Endothelial cell (in vitro differentiated cells): ENCODE measurements around the gene KCNIP4. TPM values are rescaled to one million over a fixed set of nuclear protein-coding genes. Genes with fewer than 3 reads are reported as not detected.
"Not testable (repeated sequence)": the region's sequence is repeated elsewhere in the genome, so short reads cannot be mapped to it uniquely, and the experiment has no call there.

ENCODE experiments used
- DNase-seq: peaks from one replicate; pipeline ENCODE4 v3.0.0; 2021; ENCODE audit warnings: low spot score
- H3K27ac Mint-ChIP-seq: one replicate; pipeline ENCODE4 v1.8.0; 2021; ENCODE audit warnings: mixed read lengths, inconsistent platforms; ENCODE audit not compliant: unreplicated experiment
- H3K27me3 Mint-ChIP-seq: one replicate; pipeline ENCODE4 v1.8.0; 2021; ENCODE audit warnings: mild to moderate bottlenecking, moderate library complexity, mixed read lengths, inconsistent platforms; ENCODE audit not compliant: unreplicated experiment
- H3K36me3 Mint-ChIP-seq: one replicate; pipeline ENCODE4 v1.8.0; 2021; ENCODE audit warnings: mild to moderate bottlenecking, low read depth, mixed read lengths, inconsistent platforms; ENCODE audit not compliant: unreplicated experiment
- H3K4me1 Mint-ChIP-seq: one replicate; pipeline ENCODE4 v1.8.0; 2021; ENCODE audit warnings: mild to moderate bottlenecking, mixed read lengths, inconsistent platforms; ENCODE audit not compliant: unreplicated experiment
- H3K4me3 Mint-ChIP-seq: one replicate; pipeline ENCODE4 v1.8.0; 2021; ENCODE audit warnings: mild to moderate bottlenecking, mixed read lengths, inconsistent platforms; ENCODE audit not compliant: unreplicated experiment
- H3K9me3 Mint-ChIP-seq: one replicate; pipeline ENCODE4 v1.8.0; 2021; ENCODE audit warnings: mixed read lengths, inconsistent platforms; ENCODE audit not compliant: unreplicated experiment
- CTCF ChIP-seq: fragments of 200-600 bp; sonication (generic); IDR thresholded peaks from one replicate; pipeline ENCODE4 v1.5.0; 2021; ENCODE audit warnings: antibody characterized with exemption; ENCODE audit not compliant: unreplicated experiment
- total RNA-seq: library from RNA; stranded (reverse); fragmentation: NEBNext Ultra II Directional; extraction: Animal tissue kit (Norgen Biotek cat#: 25700); gene quantifications from one replicate; pipeline ENCODE4 v1.2.1, GENCODE V29; 2021; ENCODE audit not compliant: unreplicated experiment

KCNIP4 gene
- total RNA-seq, 1 donor from 2014 or later, result 0.31 TPM

GRCh38 chr4:20761382-20761781 is 1187.2 kb downstream of the KCNIP4 start:
- H3K4me3 Mint-ChIP-seq, result no peak overlapping the region
- DNase-seq, result no peak

GRCh38 chr4:20760053-20760452 is 1188.5 kb downstream of the KCNIP4 start:
- Mint-ChIP-seq H3K4me1 (no peaks in the 10 kb centered on the region), H3K27ac (no peak overlapping the region), H3K27me3 (no peaks in the 10 kb centered on the region), H3K36me3 (no peaks in the 10 kb centered on the region), H3K9me3 (no peaks in the 10 kb centered on the region), H3K4me3 (no peak overlapping the region)
- no peak for TF ChIP-seq CTCF
- no peak for DNase-seq

More at GRCh38 chr4:20761382-20761781, 1187.2 kb downstream of the KCNIP4 start:
- peaks cover 1% of the 10 kb centered on the region for H3K27me3 Mint-ChIP-seq
- H3K27ac Mint-ChIP-seq, result no peak overlapping the region
- H3K9me3 Mint-ChIP-seq, result no peaks in the 10 kb centered on the region
- no peaks in the 10 kb centered on the region for H3K36me3 Mint-ChIP-seq
- no peaks in the 10 kb centered on the region for H3K4me1 Mint-ChIP-seq
- no peak for TF ChIP-seq CTCF

- no peak for DNase-seq
- Mint-ChIP-seq H3K4me3 (no peak overlapping the region), H3K27ac (no peak overlapping the region), H3K36me3 (no peaks in the 10 kb centered on the region), H3K9me3 (no peaks in the 10 kb centered on the region), H3K27me3 (no peaks in the 10 kb centered on the region), H3K4me1 (no peaks in the 10 kb centered on the region)
- TF ChIP-seq CTCF, result no peak
Measured at GRCh38 chr4:20754036-20754435, 1194.5 kb downstream of the KCNIP4 start.

- no peak for DNase-seq
- Mint-ChIP-seq H3K4me3 (no peak overlapping the region), H3K4me1 (no peaks in the 10 kb centered on the region), H3K9me3 (no peaks in the 10 kb centered on the region), H3K27me3 (no peaks in the 10 kb centered on the region), H3K36me3 (no peaks in the 10 kb centered on the region), H3K27ac (no peak overlapping the region)
- no peak for TF ChIP-seq CTCF
Measured at GRCh38 chr4:20752641-20753040, 1195.9 kb downstream of the KCNIP4 start.

GRCh38 chr4:20746000-20746399 is 1202.6 kb downstream of the KCNIP4 start:
- not testable (repeated sequence) for H3K4me1 Mint-ChIP-seq, H3K27ac Mint-ChIP-seq, H3K27me3 Mint-ChIP-seq, H3K4me3 Mint-ChIP-seq, DNase-seq, H3K36me3 Mint-ChIP-seq, H3K9me3 Mint-ChIP-seq

- Mint-ChIP-seq H3K27me3 (peaks cover 8% of the 10 kb centered on the region), H3K4me3 (no peak overlapping the region), H3K27ac (no peak overlapping the region), H3K9me3 (peaks cover 26% of the 10 kb centered on the region), H3K4me1 (no peaks in the 10 kb centered on the region), H3K36me3 (peaks cover 38% of the 10 kb centered on the region)
- TF ChIP-seq CTCF, result no peak
- no peak for DNase-seq
Measured at GRCh38 chr4:20735931-20736330, 1212.6 kb downstream of the KCNIP4 start.
